Measurements from ENCODE around the gene NEK6.

DNA sequence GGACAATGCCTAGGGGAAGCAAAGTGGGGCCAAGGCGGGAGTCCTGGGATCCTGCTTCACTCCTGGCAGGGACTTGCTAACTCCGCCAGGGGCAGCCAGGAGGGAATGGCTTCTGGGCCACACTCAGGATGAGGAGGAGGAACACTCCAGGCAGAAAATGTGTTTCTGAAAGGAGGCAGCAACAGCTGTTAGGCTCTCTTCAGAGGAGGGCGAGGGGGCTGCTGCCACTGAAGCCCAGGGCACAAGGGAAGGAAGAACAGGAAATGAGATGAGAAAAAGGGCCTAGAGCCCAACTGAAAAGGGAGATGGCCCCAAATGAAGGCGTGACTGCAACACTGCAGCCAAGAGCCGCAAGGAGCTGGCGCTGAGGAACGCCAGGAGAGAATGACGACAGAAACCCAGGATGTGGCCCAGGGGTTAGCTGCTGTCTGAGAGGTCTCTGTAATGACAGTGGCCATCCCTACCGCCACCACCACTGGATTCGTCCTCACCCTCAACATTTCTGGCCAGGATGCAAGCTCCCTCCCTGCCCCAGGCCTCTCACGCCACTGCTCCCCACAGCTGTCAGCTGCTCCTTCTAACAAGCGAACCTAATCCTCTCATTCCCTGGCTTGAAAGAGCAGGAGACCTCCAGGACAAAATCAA is 141.7 kb downstream of the NEK6 start:
- TF ChIP-seq RAD21 (IDR thresholded peaks at IDR 0.05; ENCODE audit: low read depth) (no peak), YY1 (IDR thresholded peaks at IDR 0.05; ENCODE audit: low read depth) (no peak)

Data from Ishikawa (cell line).